K562 (cell line): Measurements from ENCODE around the gene PUSL1. TPM values are rescaled to one million over a fixed set of nuclear protein-coding genes. Genes with fewer than 3 reads are reported as not detected.

ENCODE experiments used
- ARHGAP35 ChIP-seq: fragments of 450-650 bp; IDR thresholded peaks from 2 replicates; pipeline ENCODE4 v1.6.1; 2018; ENCODE audit not compliant: partially characterized antibody
- ARID4B ChIP-seq: sonication (generic); formaldehyde crosslinking; IDR thresholded peaks from 2 replicates; pipeline ENCODE4 v1.8.0; 2022; ENCODE audit warnings: mild to moderate bottlenecking, missing genetic modification reagents
- C11orf30 ChIP-seq: fragments of 450-650 bp; IDR thresholded peaks from 2 replicates; pipeline ENCODE4 v1.6.1; 2016; ENCODE audit warnings: low read depth, mild to moderate bottlenecking
- CBFA2T2 ChIP-seq: fragments of 450-650 bp; conservative IDR thresholded peaks from 2 replicates; pipeline ENCODE4 v1.6.1; 2017; ENCODE audit warnings: mild to moderate bottlenecking
- DLX4 ChIP-seq: fragments of 250-450 bp; sonication (Bioruptor Pico); IDR thresholded peaks from 2 replicates; pipeline ENCODE4 v1.6.1; 2021; ENCODE audit warnings: mild to moderate bottlenecking
- HIVEP1 ChIP-seq: fragments of 250-450 bp; sonication (Bioruptor Pico); IDR thresholded peaks from 2 replicates; pipeline ENCODE4 v1.4.0; 2020; ENCODE audit warnings: mild to moderate bottlenecking
- HMGXB4 ChIP-seq: sonication (generic); formaldehyde crosslinking; IDR thresholded peaks from 2 replicates; pipeline ENCODE4 v1.8.1; 2023; ENCODE audit warnings: mild to moderate bottlenecking, missing genetic modification reagents
- NFYB ChIP-seq: IDR thresholded peaks from 2 replicates; pipeline ENCODE4 v1.6.1; 2011; ENCODE audit warnings: mild to moderate bottlenecking, moderate library complexity; ENCODE audit not compliant: insufficient read length; ENCODE audit errors: extremely low read depth
- OTX1 ChIP-seq: fragments of 450-650 bp; formaldehyde crosslinking; IDR thresholded peaks from 2 replicates; pipeline ENCODE4 v1.4.0; 2022; ENCODE audit warnings: mild to moderate bottlenecking
- POLR3G ChIP-seq: IDR thresholded peaks from 2 replicates; pipeline ENCODE4 v1.6.1; 2011; ENCODE audit not compliant: insufficient read length, insufficient replicate concordance; ENCODE audit errors: extremely low read depth
- RBM22 ChIP-seq: fragments of 200-400 bp; formaldehyde crosslinking; IDR thresholded peaks from 2 replicates; pipeline ENCODE4 v1.6.1; 2018; ENCODE audit warnings: low read length, low read depth; ENCODE audit not compliant: poor library complexity, severe bottlenecking
- SP1 ChIP-seq: sonication (generic); formaldehyde crosslinking; IDR thresholded peaks from 2 replicates; pipeline ENCODE4 v1.8.1; 2022; ENCODE audit warnings: mild to moderate bottlenecking, missing genetic modification reagents
- SUPT5H ChIP-seq: fragments of 450-650 bp; IDR thresholded peaks from 2 replicates; pipeline ENCODE4 v1.6.1; 2016
- THAP12 ChIP-seq: fragments of 250-450 bp; sonication (Bioruptor Pico); IDR thresholded peaks from 2 replicates; pipeline ENCODE4 v1.9.0; 2021; ENCODE audit warnings: mild to moderate bottlenecking, inconsistent platforms
- ZFX ChIP-seq: sonication (generic); formaldehyde crosslinking; IDR thresholded peaks from 2 replicates; pipeline ENCODE4 v1.8.0; 2022; ENCODE audit warnings: mild to moderate bottlenecking, missing genetic modification reagents, moderate library complexity
- ZNF316 ChIP-seq: fragments of 450-650 bp; IDR thresholded peaks from 2 replicates; pipeline ENCODE4 v1.6.1; 2016
- ZNF408 ChIP-seq: fragments of 250-450 bp; sonication (Bioruptor Pico); IDR thresholded peaks from 2 replicates; pipeline ENCODE4 v1.4.0; 2020; ENCODE audit warnings: low read depth, mild to moderate bottlenecking, moderate library complexity
- ZNF449 ChIP-seq: fragments of 250-450 bp; sonication (Bioruptor Pico); IDR thresholded peaks from 2 replicates; pipeline ENCODE4 v1.8.0; 2022; ENCODE audit warnings: moderate library complexity, mild to moderate bottlenecking, inconsistent platforms
- polyA plus RNA-seq, 8 experiments: library from polyadenylated mRNA; depleted of rRNA in 4 of 8; stranded (reverse) in 5 of 8; unstranded in 3 of 8; fragments of >200 nt; fragmentation: Nextera tagmentation in 2 of 8; fragmentation: Illumina TruSeq in 1 of 8; extraction: Ambion mirVana in 2 of 8; extraction: Trizol in 1 of 8; gene quantifications; 2 replicates each; pipeline versions ENCODE4 v1.2.1 to v1.2.3, GENCODE V29; 2011 to 2014; ENCODE audit warnings: inconsistent platforms in 1 of 8, missing spikeins in 1 of 8
- total RNA-seq, 7 experiments: library from RNA; depleted of rRNA in 6 of 7; stranded (reverse); fragments of >200 nt in 6 of 7; fragmentation: Illumina TruSeq in 2 of 7; extraction: Trizol in 2 of 7; gene quantifications; 2 replicates each; pipeline versions ENCODE4 v1.2.1 to v1.2.3, GENCODE V29; 2011 to 2021; ENCODE audit warnings: low replicate concordance in 1 of 7

PUSL1 gene
- total and polyA plus RNA-seq, 9 of the 15 experiments (the other 6 are each of a cell fraction or from before 2014, with no cell fraction given): 0.62 to 86.9 (median 13.6) TPM

GRCh38 chr1:1305300-1306069, 2.9 kb upstream of the PUSL1 start (continued):
- TF ChIP-seq THAP12 (no peak), ARID4B (CRISPR knock-in tag) (0 out of 2 replicates have a peak, but pooled peaks have one; percentile 55), HMGXB4 (CRISPR knock-in tag) (no peak), ZNF449 (CRISPR knock-in tag) (no peak), SUPT5H (no peak), OTX1 (CRISPR knock-in tag) (no peak), DLX4 (CRISPR knock-in tag) (no peak), ARHGAP35 (no peak), SP1 (CRISPR knock-in tag) (peak; percentile 25; the same call in 1 of the 2 replicates), RBM22 (no peak), ZFX (CRISPR knock-in tag) (peak; percentile 27), NFYB (no peak), ZNF408 (no peak), C11orf30 (peak; percentile 95), HIVEP1 (no peak), POLR3G (no peak), ZNF316 (peak; percentile 95), CBFA2T2 (0 out of 2 replicates have a peak, but pooled peaks have one; percentile 3)
